Measurements from ENCODE around the gene HSF2BP. TPM values are rescaled to one million over a fixed set of nuclear protein-coding genes. Genes with fewer than 3 reads are reported as not detected.
A peak's percentile ranks its signal among the peaks of the same experiment; 100 is the strongest.

The HSF2BP gene
- total and polyA plus RNA-seq, 8 donors: 0.23 to 1.5 (median 0.31) TPM; not detected in 3

- Histone ChIP-seq H3K36me3 (no peaks in the 10 kb centered on the region), H3K9me3 (peaks cover 0 to 15% (median 10%) of the 10 kb centered on the region in 4 donors), H3K27ac (peak overlapping the region in 4 of 5 donors; percentile 11 to 58 (median 43)), H3K4me1 (peaks cover 0 to 7% (median 6%) of the 10 kb centered on the region in 4 donors), H3K4me3 (no peak overlapping the region), H3K27me3 (no peaks in the 10 kb centered on the region)
- intact Hi-C loops (cut with DNase I; ENCODE audit: low total_unique reads): no loop called here
- no peak for DNase-seq
- TF ChIP-seq CTCF (IDR thresholded peaks at IDR 0.05) (no peak), POLR2AphosphoS5 (IDR thresholded peaks at IDR 0.05) (no peak), POLR2A (IDR thresholded peaks at IDR 0.05) (no peak), EP300 (IDR thresholded peaks at IDR 0.05) (no peak)
- 15 to 36% (median 22%) methylated on average over 3 of the region's 3 CpGs for WGBS, 5 donors
Measured at GRCh38 chr21:43626390-43626789, 32.9 kb downstream of the HSF2BP start.

GRCh38 chr21:43624339-43624738 lies 34.9 kb downstream of the HSF2BP start:
- WGBS, 5 donors: 68 to 83% (median 74%) methylated on average over 4 of the region's 4 CpGs
- no peaks in the 10 kb centered on the region for H3K27me3 ChIP-seq
- H3K4me3 ChIP-seq: no peak overlapping the region
- intact Hi-C loops (cut with DNase I; ENCODE audit: low total_unique reads): no loop called here
- peaks cover 0 to 32% (median 23%) of the 10 kb centered on the region in 4 donors for H3K9me3 ChIP-seq
- no peaks in the 10 kb centered on the region for H3K36me3 ChIP-seq
- no peak for TF ChIP-seq POLR2A (IDR thresholded peaks at IDR 0.05)
- no peak for TF ChIP-seq EP300 (IDR thresholded peaks at IDR 0.05)
- no peak for TF ChIP-seq CTCF (IDR thresholded peaks at IDR 0.05)
- peaks cover 0 to 7% (median 6%) of the 10 kb centered on the region in 4 donors for H3K4me1 ChIP-seq
- no peak overlapping the region for H3K27ac ChIP-seq
- no peak for DNase-seq

- TF ChIP-seq POLR2A (IDR thresholded peaks at IDR 0.05) (no peak), CTCF (IDR thresholded peaks at IDR 0.05) (no peak), EP300 (IDR thresholded peaks at IDR 0.05) (no peak), POLR2AphosphoS5 (IDR thresholded peaks at IDR 0.05) (no peak)
- intact Hi-C loops (cut with DNase I; ENCODE audit: low total_unique reads): no loop called here
- no peaks in the 10 kb centered on the region for H3K27me3 ChIP-seq
- H3K4me3 ChIP-seq: no peak overlapping the region
- H3K36me3 ChIP-seq: no peaks in the 10 kb centered on the region
- H3K9me3 ChIP-seq: peaks cover 0 to 25% (median 18%) of the 10 kb centered on the region in 4 donors
- H3K4me1 ChIP-seq: peaks cover 0 to 7% (median 6%) of the 10 kb centered on the region in 4 donors
- 88 to 97% (median 93%) methylated on average over 2 of the region's 2 CpGs for WGBS, 5 donors
- DNase-seq: no peak
- no peak overlapping the region for H3K27ac ChIP-seq
Measured at GRCh38 chr21:43623588-43623987, 35.7 kb downstream of the HSF2BP start.

GRCh38 chr21:43622796-43623195 lies 36.5 kb downstream of the HSF2BP start:
- H3K36me3 ChIP-seq: no peaks in the 10 kb centered on the region
- no peak for DNase-seq
- no peak overlapping the region for H3K4me3 ChIP-seq
- H3K27me3 ChIP-seq: no peaks in the 10 kb centered on the region
- WGBS, 5 donors: 77 to 90% (median 87%) methylated on average over 2 of the region's 2 CpGs
- peaks cover 0 to 20% (median 14%) of the 10 kb centered on the region in 4 donors for H3K9me3 ChIP-seq
- H3K27ac ChIP-seq: no peak overlapping the region
- peaks cover 0 to 7% (median 3%) of the 10 kb centered on the region in 4 donors for H3K4me1 ChIP-seq
- intact Hi-C loops (cut with DNase I; ENCODE audit: low total_unique reads): no loop called here
- TF ChIP-seq CTCF (IDR thresholded peaks at IDR 0.05): no peak

Measured in stomach (tissue), 9 donors.